Peyer's patch (tissue), 4 donors: ENCODE measurements around the gene SLAMF1. TPM values are rescaled to one million over a fixed set of nuclear protein-coding genes. Genes with fewer than 3 reads are reported as not detected.
A peak's percentile ranks its signal among the peaks of the same experiment; 100 is the strongest.

Experiments
- DNase-seq, 3 donors: peaks; one replicate each; pipeline ENCODE4 v3.0.0-alpha.2; 2017 to 2019
- H3K27ac ChIP-seq, 4 donors: fragments of 200-600 bp; sonication (generic); one replicate each; pipeline ENCODE4 v1.5.1; 2016 to 2019
- H3K27me3 ChIP-seq, 2 donors: fragments of 200-600 bp; sonication (generic); one replicate each; pipeline ENCODE4 v1.5.1; 2019
- H3K36me3 ChIP-seq, 3 donors: fragments of 200-600 bp; sonication (generic); one replicate each; pipeline ENCODE4 v1.5.1; 2016 to 2019
- H3K4me1 ChIP-seq, 4 donors: fragments of 200-600 bp; sonication (generic); one replicate each; pipeline ENCODE4 v1.5.1; 2016 to 2019
- H3K4me3 ChIP-seq, 4 donors: fragments of 200-600 bp; sonication (generic); 1 replicate in 3 of 4; 2 replicates in 1 of 4; pipeline ENCODE4 v1.5.1; 2016 to 2019; ENCODE audit warnings: mild to moderate bottlenecking in 1 of 4
- H3K9me3 ChIP-seq, 4 donors: fragments of 200-600 bp; sonication (generic); one replicate each; pipeline ENCODE4 v1.5.1; 2016 to 2019; ENCODE audit warnings: mild to moderate bottlenecking in 1 of 4
- POLR2A ChIP-seq, 2 donors: fragments of 450-650 bp; IDR thresholded peaks; one replicate each; pipeline ENCODE4 v1.5.1; 2017; ENCODE audit warnings: antibody characterized with exemption in 2 of 2, mild to moderate bottlenecking in 2 of 2, moderate library complexity in 2 of 2
- total RNA-seq, 4 donors: library from RNA; depleted of rRNA; stranded (reverse); fragments of >200 nt; gene quantifications; one replicate each; pipeline ENCODE4 v1.1.0, GENCODE V29; 2016
- TF ChIP-seq, protein P1 (sequence below), 6 experiments: fragments of 450-650 bp in 4 of 6; fragments of 200-600 bp in 2 of 6; sonication (generic) in 1 of 6; IDR thresholded peaks; one replicate each; pipeline ENCODE4 v1.5.1; 2017 to 2019; ENCODE audit warnings: antibody characterized with exemption in 6 of 6, mild to moderate bottlenecking in 3 of 6, moderate library complexity in 1 of 6

SLAMF1 gene
- total RNA-seq, 4 donors from 2014 or later = 2.5 to 9.1 (median 6.0) TPM; not detected in 1

DNA sequence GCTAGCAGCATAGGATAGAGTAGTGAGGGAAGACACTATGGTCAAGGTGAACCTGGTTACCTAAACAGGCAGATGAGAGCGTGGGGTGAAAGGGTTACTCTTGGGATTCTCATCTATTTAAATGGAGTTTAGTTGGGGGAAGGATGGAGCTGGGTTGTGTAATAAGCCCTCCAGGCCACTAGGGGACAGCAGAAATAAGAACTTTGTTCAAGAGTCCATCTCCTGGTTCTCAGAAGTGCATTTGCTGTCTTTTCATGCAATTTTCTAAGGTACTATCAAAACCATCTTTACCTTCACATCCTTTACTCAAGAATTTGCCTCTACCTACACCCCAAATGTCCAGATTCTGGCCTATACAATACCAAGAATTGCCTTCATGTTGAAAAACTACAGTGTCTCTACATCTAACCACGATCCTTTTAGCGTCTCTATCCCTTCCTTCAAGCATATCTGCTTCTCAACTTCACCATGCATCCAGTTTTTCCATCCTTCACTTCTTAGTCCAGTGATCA lies 28.0 kb downstream of the SLAMF1 start:
- no peak for DNase-seq
- no peaks in the 10 kb centered on the region for H3K27me3 ChIP-seq
- no peak for TF ChIP-seq POLR2A (IDR thresholded peaks at IDR 0.05)
- TF ChIP-seq, protein P1, sequence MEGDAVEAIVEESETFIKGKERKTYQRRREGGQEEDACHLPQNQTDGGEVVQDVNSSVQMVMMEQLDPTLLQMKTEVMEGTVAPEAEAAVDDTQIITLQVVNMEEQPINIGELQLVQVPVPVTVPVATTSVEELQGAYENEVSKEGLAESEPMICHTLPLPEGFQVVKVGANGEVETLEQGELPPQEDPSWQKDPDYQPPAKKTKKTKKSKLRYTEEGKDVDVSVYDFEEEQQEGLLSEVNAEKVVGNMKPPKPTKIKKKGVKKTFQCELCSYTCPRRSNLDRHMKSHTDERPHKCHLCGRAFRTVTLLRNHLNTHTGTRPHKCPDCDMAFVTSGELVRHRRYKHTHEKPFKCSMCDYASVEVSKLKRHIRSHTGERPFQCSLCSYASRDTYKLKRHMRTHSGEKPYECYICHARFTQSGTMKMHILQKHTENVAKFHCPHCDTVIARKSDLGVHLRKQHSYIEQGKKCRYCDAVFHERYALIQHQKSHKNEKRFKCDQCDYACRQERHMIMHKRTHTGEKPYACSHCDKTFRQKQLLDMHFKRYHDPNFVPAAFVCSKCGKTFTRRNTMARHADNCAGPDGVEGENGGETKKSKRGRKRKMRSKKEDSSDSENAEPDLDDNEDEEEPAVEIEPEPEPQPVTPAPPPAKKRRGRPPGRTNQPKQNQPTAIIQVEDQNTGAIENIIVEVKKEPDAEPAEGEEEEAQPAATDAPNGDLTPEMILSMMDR (IDR thresholded peaks at IDR 0.05) = peak; percentile 18 to 56 (median 47)
- no peaks in the 10 kb centered on the region for H3K9me3 ChIP-seq
- no peak overlapping the region for H3K4me3 ChIP-seq
- H3K27ac ChIP-seq = no peak overlapping the region
- peaks cover 0 to under 1% (median 0%) of the 10 kb centered on the region in 4 donors for H3K4me1 ChIP-seq
- no peaks in the 10 kb centered on the region for H3K36me3 ChIP-seq

DNA sequence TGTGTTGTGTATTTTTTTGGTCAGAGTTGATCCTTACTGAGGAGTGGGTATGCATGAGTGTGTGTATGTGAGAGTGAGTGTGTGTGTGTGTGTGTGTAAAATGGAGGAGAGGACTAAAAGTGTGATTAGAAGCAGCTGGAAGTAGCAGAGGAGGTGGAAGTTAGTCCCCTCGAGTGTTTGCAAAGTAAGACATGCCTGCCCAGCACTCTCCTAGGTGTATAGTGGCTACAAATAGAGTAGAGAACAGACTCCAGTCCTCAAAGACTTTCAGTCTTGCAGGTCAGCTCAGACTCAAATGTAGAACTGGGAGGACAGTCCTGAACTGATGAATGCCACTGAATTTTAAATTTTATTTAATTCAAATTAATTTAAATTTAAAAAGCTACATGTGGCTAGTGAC lies 28.5 kb downstream of the SLAMF1 start:
- Histone ChIP-seq H3K27ac (no peak overlapping the region), H3K36me3 (no peaks in the 10 kb centered on the region), H3K27me3 (no peaks in the 10 kb centered on the region), H3K4me1 (no peaks in the 10 kb centered on the region), H3K4me3 (no peak overlapping the region), H3K9me3 (no peaks in the 10 kb centered on the region)
- DNase-seq = no peak
- TF ChIP-seq, protein P1 (IDR thresholded peaks at IDR 0.05) = no peak
- no peak for TF ChIP-seq POLR2A (IDR thresholded peaks at IDR 0.05)

DNA sequence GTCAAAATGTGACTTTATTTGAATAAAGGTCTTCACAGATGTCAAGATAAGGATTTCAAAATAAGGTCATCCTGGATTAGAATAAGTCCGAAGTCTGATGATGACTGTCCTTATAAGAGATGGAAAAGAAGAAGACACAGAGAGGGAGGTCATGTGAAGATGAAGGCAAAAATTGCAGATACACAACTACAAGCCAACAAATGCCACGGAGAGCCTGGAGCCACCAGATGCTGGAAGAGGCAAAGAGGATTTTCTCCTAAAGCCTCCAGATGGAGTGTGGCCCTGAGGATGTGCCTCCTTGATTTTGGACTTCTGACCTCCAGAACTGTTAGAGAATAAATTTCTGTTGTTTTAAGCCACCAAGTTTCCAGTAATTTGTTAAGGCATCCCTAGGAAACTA lies 31.2 kb downstream of the SLAMF1 start:
- DNase-seq = no peak
- H3K4me1 ChIP-seq = no peaks in the 10 kb centered on the region
- H3K9me3 ChIP-seq = no peaks in the 10 kb centered on the region
- no peak overlapping the region for H3K27ac ChIP-seq
- H3K4me3 ChIP-seq = no peak overlapping the region
- H3K27me3 ChIP-seq = no peaks in the 10 kb centered on the region
- TF ChIP-seq POLR2A (IDR thresholded peaks at IDR 0.05) = no peak
- TF ChIP-seq, protein P1 (IDR thresholded peaks at IDR 0.05) = no peak
- H3K36me3 ChIP-seq = no peaks in the 10 kb centered on the region

DNA sequence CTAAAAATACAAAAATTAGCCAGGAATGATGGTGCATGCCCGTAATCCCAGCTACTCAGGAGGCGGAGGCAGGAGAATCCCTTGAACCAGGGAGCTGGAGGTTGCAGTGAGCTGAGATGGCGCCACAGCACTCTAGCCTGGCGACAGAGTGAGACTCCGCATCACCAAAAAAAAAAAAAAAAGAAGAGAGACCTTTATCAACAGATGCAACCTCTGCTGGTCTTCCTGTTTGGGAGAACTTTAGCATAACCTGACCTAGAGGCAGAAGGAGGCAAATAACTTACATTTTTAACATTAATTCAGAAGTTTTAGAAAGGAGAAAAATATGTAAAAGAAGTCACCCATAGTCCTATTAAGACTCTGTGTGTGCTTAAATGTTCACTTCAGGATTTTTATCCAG lies 32.4 kb downstream of the SLAMF1 start:
- Histone ChIP-seq H3K4me3 (no peak overlapping the region), H3K36me3 (no peaks in the 10 kb centered on the region), H3K9me3 (no peaks in the 10 kb centered on the region), H3K27me3 (no peaks in the 10 kb centered on the region), H3K27ac (no peak overlapping the region), H3K4me1 (no peaks in the 10 kb centered on the region)
- no peak for DNase-seq
- no peak for TF ChIP-seq POLR2A (IDR thresholded peaks at IDR 0.05)
- TF ChIP-seq, protein P1 (IDR thresholded peaks at IDR 0.05) = no peak

DNA sequence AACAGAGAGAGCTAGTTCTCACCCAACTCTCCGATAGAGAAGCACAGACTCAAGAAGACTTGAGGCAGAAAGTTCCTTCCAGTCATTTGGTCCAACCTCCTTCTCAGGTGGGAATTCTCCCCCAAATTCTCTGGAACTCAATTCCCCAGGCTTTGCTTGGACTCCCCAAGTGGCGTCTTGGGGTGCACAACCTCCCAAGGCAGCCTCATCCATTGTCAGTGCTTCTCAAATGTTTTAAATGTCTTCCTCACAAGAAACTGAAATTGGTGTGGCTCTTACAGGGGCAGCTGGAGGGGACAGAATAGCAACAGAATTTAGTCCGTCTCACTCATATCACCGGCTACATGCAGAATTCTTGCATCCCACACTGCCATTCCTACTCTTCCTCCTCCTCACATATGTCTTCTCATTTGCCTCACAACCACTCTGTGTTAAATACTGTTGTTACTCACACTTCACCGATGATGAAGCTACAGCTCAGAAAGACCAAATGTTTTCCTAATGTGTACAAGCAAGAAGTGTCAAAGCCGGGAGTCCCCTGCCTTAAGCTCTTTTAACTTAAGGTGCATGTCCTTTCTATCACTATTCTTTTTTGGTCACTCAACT lies 34.1 kb downstream of the SLAMF1 start:
- Histone ChIP-seq H3K27ac (no peak overlapping the region), H3K36me3 (no peaks in the 10 kb centered on the region), H3K4me3 (no peak overlapping the region), H3K9me3 (no peaks in the 10 kb centered on the region), H3K4me1 (no peaks in the 10 kb centered on the region), H3K27me3 (no peaks in the 10 kb centered on the region)
- DNase-seq = no peak
- TF ChIP-seq POLR2A (IDR thresholded peaks at IDR 0.05) = no peak
- TF ChIP-seq, protein P1 (IDR thresholded peaks at IDR 0.05) = no peak
